Liver (tissue), 9 donors: ENCODE results near the gene CABCOCO1. TPM values are rescaled to one million over a fixed set of nuclear protein-coding genes. Genes with fewer than 3 reads are reported as not detected.

Source experiments
- DNase-seq: peaks from one replicate; pipeline ENCODE4 v3.0.0-alpha.2; 2017; ENCODE audit warnings: low spot score
- H3K27ac ChIP-seq, 2 donors: one replicate each; pipeline ENCODE4 v1.7.0; 2013; ENCODE audit warnings: inconsistent platforms in 2 of 2, low read length in 2 of 2, control low read depth in 1 of 2, low read depth in 1 of 2, mild to moderate bottlenecking in 1 of 2
- H3K27me3 ChIP-seq, 4 donors: one replicate each; pipeline versions ENCODE4 v1.6.1 to v1.7.0; 2013; ENCODE audit warnings: low read length in 3 of 4, inconsistent platforms in 1 of 4, mild to moderate bottlenecking in 1 of 4, moderate library complexity in 1 of 4; ENCODE audit not compliant: control insufficient read depth in 4 of 4, insufficient read depth in 4 of 4
- H3K36me3 ChIP-seq, 4 donors: one replicate each; pipeline versions ENCODE4 v1.6.1 to v1.7.0; 2013; ENCODE audit warnings: low read length in 3 of 4, mild to moderate bottlenecking in 3 of 4, low read depth in 1 of 4, moderate library complexity in 1 of 4; ENCODE audit not compliant: control insufficient read depth in 4 of 4, insufficient read depth in 3 of 4
- H3K4me1 ChIP-seq, 4 donors: one replicate each; pipeline versions ENCODE4 v1.6.1 to v1.7.0; 2013; ENCODE audit warnings: low read length in 3 of 4, mild to moderate bottlenecking in 3 of 4, moderate library complexity in 1 of 4; ENCODE audit not compliant: control insufficient read depth in 4 of 4, insufficient read depth in 4 of 4
- H3K4me3 ChIP-seq, 3 donors: one replicate each; pipeline versions ENCODE4 v1.6.1 to v1.7.0; 2013; ENCODE audit warnings: low read length in 3 of 3, control low read depth in 1 of 3, low read depth in 1 of 3, mild to moderate bottlenecking in 1 of 3
- H3K9ac ChIP-seq, 2 donors: one replicate each; pipeline ENCODE4 v1.7.0; 2013; ENCODE audit warnings: low read length in 2 of 2, mild to moderate bottlenecking in 2 of 2, moderate library complexity in 2 of 2, control low read depth in 1 of 2, low read depth in 1 of 2
- H3K9me3 ChIP-seq, 4 donors: one replicate each; pipeline versions ENCODE4 v1.6.1 to v1.7.0; 2013; ENCODE audit warnings: low read length in 3 of 4; ENCODE audit not compliant: control insufficient read depth in 4 of 4
- CTCF ChIP-seq: fragments of 150-350 bp; IDR thresholded peaks from 2 replicates; pipeline ENCODE4 v1.5.1; 2017; ENCODE audit warnings: improper control_type of control experiment, low read depth, low read length; ENCODE audit not compliant: missing input control
- EGR1 ChIP-seq, 2 donors: IDR thresholded peaks; 2 replicates each; pipeline ENCODE4 v1.6.1; 2016 to 2018; ENCODE audit warnings: antibody characterized with exemption in 2 of 2, low read depth in 2 of 2
- FOXA1 ChIP-seq: IDR thresholded peaks from 2 replicates; pipeline ENCODE4 v1.6.1; 2016; ENCODE audit warnings: antibody characterized with exemption
- FOXA2 ChIP-seq: IDR thresholded peaks from 2 replicates; pipeline ENCODE4 v1.6.1; 2016; ENCODE audit warnings: antibody characterized with exemption
- GABPA ChIP-seq, 2 donors: IDR thresholded peaks in 1 of 2; conservative IDR thresholded peaks in 1 of 2; 2 replicates each; pipeline ENCODE4 v1.6.1; 2016; ENCODE audit warnings: antibody characterized with exemption in 2 of 2, mild to moderate bottlenecking in 1 of 2, moderate library complexity in 1 of 2
- HNF4A ChIP-seq, 2 donors: conservative IDR thresholded peaks; 2 replicates each; pipeline ENCODE4 v1.6.1; 2016; ENCODE audit warnings: antibody characterized with exemption in 2 of 2, mild to moderate bottlenecking in 2 of 2
- HNF4G ChIP-seq: IDR thresholded peaks from 2 replicates; pipeline ENCODE4 v1.6.1; 2016; ENCODE audit warnings: antibody characterized with exemption
- JUND ChIP-seq, 2 donors: IDR thresholded peaks; 2 replicates each; pipeline ENCODE4 v1.6.1; 2016; ENCODE audit warnings: antibody characterized with exemption in 2 of 2
- MAX ChIP-seq: IDR thresholded peaks from 2 replicates; pipeline ENCODE4 v1.6.1; 2016; ENCODE audit warnings: antibody characterized with exemption
- NR2F2 ChIP-seq: IDR thresholded peaks from 2 replicates; pipeline ENCODE4 v1.6.1; 2016; ENCODE audit warnings: antibody characterized with exemption
- RAD21 ChIP-seq, 2 donors: IDR thresholded peaks; 2 replicates each; pipeline ENCODE4 v1.6.1; 2016; ENCODE audit warnings: antibody characterized with exemption in 2 of 2, mild to moderate bottlenecking in 2 of 2
- RXRA ChIP-seq, 2 donors: IDR thresholded peaks; 2 replicates each; pipeline ENCODE4 v1.6.1; 2017 to 2018; ENCODE audit warnings: antibody characterized with exemption in 2 of 2, mild to moderate bottlenecking in 1 of 2
- SP1 ChIP-seq: IDR thresholded peaks from 2 replicates; pipeline ENCODE4 v1.6.1; 2018; ENCODE audit warnings: antibody characterized with exemption, mild to moderate bottlenecking
- TAF1 ChIP-seq: conservative IDR thresholded peaks from 2 replicates; pipeline ENCODE4 v1.6.1; 2016; ENCODE audit warnings: antibody characterized with exemption, mild to moderate bottlenecking
- YY1 ChIP-seq: IDR thresholded peaks from 2 replicates; pipeline ENCODE4 v1.6.1; 2016; ENCODE audit warnings: antibody characterized with exemption, mild to moderate bottlenecking
- WGBS: extraction: QIAGEN DNeasy Blood & Tissue Kit; methylation state at CpG from one replicate; pipeline ENCODE4 v1.1.7; 2013; 5-methylcytosine and 5-hydroxymethylcytosine counted together
- polyA plus RNA-seq, 2 donors: library from polyadenylated mRNA; stranded (reverse) in 1 of 2; unstranded in 1 of 2; fragments of 200-250 nt in 1 of 2; fragments of >200 nt in 1 of 2; fragmentation: Nextera tagmentation in 1 of 2; extraction: Ambion mirVana in 1 of 2; gene quantifications; one replicate each; pipeline versions ENCODE4 v1.2.1 to v1.2.3, GENCODE V29; 2013 to 2015
- total RNA-seq, 2 donors: library from RNA; depleted of rRNA; stranded (reverse); fragments of >200 nt; gene quantifications; one replicate each; pipeline ENCODE4 v1.2.3, GENCODE V29; 2014
- donor health status: healthy.
- donor health status: healthy.
- donor health status: healthy.
- donor health status: healthy.
- donor health status: healthy.

CABCOCO1 gene
- total and polyA plus RNA-seq, 4 donors, result 0.09 to 0.20 TPM; not detected in 2

GRCh38 chr10:61673360-61673759 is 10.6 kb downstream of the CABCOCO1 start:
- Histone ChIP-seq H3K4me1 (no peaks in the 10 kb centered on the region), H3K27ac (no peak overlapping the region), H3K4me3 (no peak overlapping the region), H3K36me3 (no peaks in the 10 kb centered on the region), H3K9me3 (no peaks in the 10 kb centered on the region), H3K9ac (no peak overlapping the region), H3K27me3 (no peaks in the 10 kb centered on the region)
- DNase-seq, result no peak
- no peak for TF ChIP-seq FOXA2
- no peak for TF ChIP-seq YY1
- TF ChIP-seq HNF4G, result no peak
- no peak for TF ChIP-seq JUND (IDR thresholded peaks at IDR 0.05)
- no peak for TF ChIP-seq TAF1
- TF ChIP-seq GABPA (IDR thresholded peaks at IDR 0.05 in 1 of 2, conservative IDR thresholded peaks at IDR 0.05 in 1 of 2), result no peak
- no peak for TF ChIP-seq HNF4A (conservative IDR thresholded peaks at IDR 0.05)
- TF ChIP-seq FOXA1, result no peak
- TF ChIP-seq RAD21 (IDR thresholded peaks at IDR 0.05), result no peak
- no peak for TF ChIP-seq SP1
- no peak for TF ChIP-seq MAX
- no peak for TF ChIP-seq CTCF
- 77% methylated on average over 4 of the region's 4 CpGs for WGBS

GRCh38 chr10:61682323-61682722 is 19.6 kb downstream of the CABCOCO1 start:
- TF ChIP-seq JUND (IDR thresholded peaks at IDR 0.05) (no peak), NR2F2 (no peak), HNF4G (no peak), SP1 (no peak), RXRA (IDR thresholded peaks at IDR 0.05) (no peak)
- Histone ChIP-seq H3K9me3 (no peaks in the 10 kb centered on the region), H3K4me1 (no peaks in the 10 kb centered on the region), H3K9ac (no peak overlapping the region), H3K27ac (no peak overlapping the region), H3K27me3 (no peaks in the 10 kb centered on the region), H3K36me3 (no peaks in the 10 kb centered on the region), H3K4me3 (no peak overlapping the region)
- no peak for DNase-seq
- 82% methylated on average over 1 of the region's 1 CpG for WGBS

GRCh38 chr10:61683319-61683718 is 20.6 kb downstream of the CABCOCO1 start:
- H3K36me3 ChIP-seq, result no peaks in the 10 kb centered on the region
- no peak overlapping the region for H3K27ac ChIP-seq
- H3K9ac ChIP-seq, result no peak overlapping the region
- H3K4me3 ChIP-seq, result no peak overlapping the region
- no peak for TF ChIP-seq NR2F2
- TF ChIP-seq JUND (IDR thresholded peaks at IDR 0.05), result no peak
- no peak for TF ChIP-seq FOXA2
- TF ChIP-seq EGR1 (IDR thresholded peaks at IDR 0.05; ENCODE audit: low read depth in 2 of 2), result no peak
- no peaks in the 10 kb centered on the region for H3K27me3 ChIP-seq
- no peaks in the 10 kb centered on the region for H3K9me3 ChIP-seq
- 94% methylated on average over 1 of the region's 1 CpG for WGBS
- DNase-seq, result no peak
- no peaks in the 10 kb centered on the region for H3K4me1 ChIP-seq
